Neutrophil (primary cell): ENCODE measurements around the gene CTCFL.

Experiments used
- H3K27ac ChIP-seq: fragments of 200-600 bp; sonication (generic); 2 replicates; pipeline ENCODE4 v1.5.1; 2016; ENCODE audit warnings: mild to moderate bottlenecking, moderate library complexity
- H3K27me3 ChIP-seq: fragments of 200-600 bp; sonication (generic); 2 replicates; pipeline ENCODE4 v1.6.0; 2016; ENCODE audit warnings: mild to moderate bottlenecking
- H3K36me3 ChIP-seq: fragments of 200-600 bp; sonication (generic); 2 replicates; pipeline ENCODE4 v1.5.1; 2017
- H3K4me1 ChIP-seq, 2 experiments: fragments of 200-600 bp in 1 of 2; sonication (generic) in 1 of 2; 1 replicate in 1 of 2; 2 replicates in 1 of 2; pipeline versions ENCODE4 v1.5.1 to v1.6.1; 2013 to 2016; ENCODE audit warnings: low read depth in 1 of 2, low read length in 1 of 2, mild to moderate bottlenecking in 1 of 2, moderate library complexity in 1 of 2; ENCODE audit not compliant: control insufficient read depth in 1 of 2, insufficient read depth in 1 of 2
- H3K4me3 ChIP-seq, 2 experiments: fragments of 200-600 bp in 1 of 2; sonication (generic) in 1 of 2; 1 replicate in 1 of 2; 2 replicates in 1 of 2; pipeline ENCODE4 v1.5.1; 2013 to 2016; ENCODE audit warnings: low read depth in 1 of 2, low read length in 1 of 2, mild to moderate bottlenecking in 1 of 2, moderate library complexity in 1 of 2
- H3K9me3 ChIP-seq: fragments of 200-600 bp; sonication (generic); 2 replicates; pipeline ENCODE4 v1.5.1; 2016
- CTCF ChIP-seq: fragments of 200-600 bp; sonication (generic); IDR thresholded peaks from 2 replicates; pipeline ENCODE4 v1.5.1; 2016; ENCODE audit warnings: antibody characterized with exemption

The CTCFL gene

GRCh38 chr20:57566399-57566798 is 41.5 kb upstream of the CTCFL start:
- no peak for TF ChIP-seq CTCF
- Histone ChIP-seq H3K27ac (no peak overlapping the region), H3K4me3 (no peak overlapping the region), H3K9me3 (no peaks in the 10 kb centered on the region), H3K27me3 (peaks cover 53% of the 10 kb centered on the region), H3K4me1 (no peaks in the 10 kb centered on the region), H3K36me3 (no peaks in the 10 kb centered on the region)

GRCh38 chr20:57564951-57565642 is 40.2 kb upstream of the CTCFL start:
- H3K36me3 ChIP-seq, result no peaks in the 10 kb centered on the region
- H3K9me3 ChIP-seq, result no peaks in the 10 kb centered on the region
- H3K27ac ChIP-seq, result no peak overlapping the region
- no peaks in the 10 kb centered on the region for H3K4me1 ChIP-seq
- no peak for TF ChIP-seq CTCF
- peaks cover 55% of the 10 kb centered on the region for H3K27me3 ChIP-seq
- no peak overlapping the region for H3K4me3 ChIP-seq

- no peak overlapping the region for H3K4me3 ChIP-seq
- H3K4me1 ChIP-seq, result no peaks in the 10 kb centered on the region
- no peak overlapping the region for H3K27ac ChIP-seq
- no peak for TF ChIP-seq CTCF
- peaks cover 55% of the 10 kb centered on the region for H3K27me3 ChIP-seq
- H3K9me3 ChIP-seq, result no peaks in the 10 kb centered on the region
- H3K36me3 ChIP-seq, result no peaks in the 10 kb centered on the region
Measured at GRCh38 chr20:57564180-57564802, 39.4 kb upstream of the CTCFL start.

- H3K27me3 ChIP-seq, result peaks cover 55% of the 10 kb centered on the region
- no peak for TF ChIP-seq CTCF
- H3K9me3 ChIP-seq, result no peaks in the 10 kb centered on the region
- H3K4me1 ChIP-seq, result no peaks in the 10 kb centered on the region
- H3K36me3 ChIP-seq, result no peaks in the 10 kb centered on the region
- H3K4me3 ChIP-seq, result no peak overlapping the region
- no peak overlapping the region for H3K27ac ChIP-seq
Measured at GRCh38 chr20:57563522-57563921, 38.6 kb upstream of the CTCFL start.

GRCh38 chr20:57562541-57563465 is 37.9 kb upstream of the CTCFL start:
- H3K27ac ChIP-seq, result no peak overlapping the region
- H3K4me3 ChIP-seq, result no peak overlapping the region
- H3K9me3 ChIP-seq, result no peaks in the 10 kb centered on the region
- H3K4me1 ChIP-seq, result no peaks in the 10 kb centered on the region
- no peaks in the 10 kb centered on the region for H3K36me3 ChIP-seq
- H3K27me3 ChIP-seq, result peaks cover 55% of the 10 kb centered on the region
- TF ChIP-seq CTCF, result no peak
